K562 (cell line): Measurements from ENCODE around the gene LY6G5B. TPM values are rescaled to one million over a fixed set of nuclear protein-coding genes. Genes with fewer than 3 reads are reported as not detected.

Experiments
- ARNT ChIP-seq, 2 experiments: fragments of 450-650 bp; IDR thresholded peaks; 2 replicates each; pipeline ENCODE4 v1.6.1; 2016; ENCODE audit warnings: mild to moderate bottlenecking in 1 of 2
- BCL6 ChIP-seq: fragments of 250-450 bp; sonication (Bioruptor Pico); IDR thresholded peaks from 2 replicates; pipeline ENCODE4 v1.4.0; 2020
- CSDE1 ChIP-seq, 2 experiments: fragments of 450-650 bp; IDR thresholded peaks; 2 replicates each; pipeline ENCODE4 v1.6.1; 2016; ENCODE audit warnings: mild to moderate bottlenecking in 1 of 2
- DMBX1 ChIP-seq: fragments of 250-450 bp; sonication (Bioruptor Pico); IDR thresholded peaks from 2 replicates; pipeline ENCODE4 v1.8.0; 2022; ENCODE audit warnings: inconsistent platforms, mild to moderate bottlenecking, moderate library complexity, borderline replicate concordance
- DNMT1 ChIP-seq: fragments of 450-650 bp; IDR thresholded peaks from 2 replicates; pipeline ENCODE4 v1.6.1; 2016; ENCODE audit warnings: antibody characterized with exemption, mild to moderate bottlenecking
- GATA2 ChIP-seq: sonication (generic); formaldehyde crosslinking; IDR thresholded peaks from 2 replicates; pipeline ENCODE4 v1.4.0; 2020; ENCODE audit warnings: mild to moderate bottlenecking, missing genetic modification reagents
- HDGF ChIP-seq: fragments of 450-650 bp; IDR thresholded peaks from 2 replicates; pipeline ENCODE4 v1.6.1; 2016
- LEF1 ChIP-seq: fragments of 450-650 bp; IDR thresholded peaks from 2 replicates; pipeline ENCODE4 v1.6.1; 2016; ENCODE audit warnings: mild to moderate bottlenecking
- MIER1 ChIP-seq: fragments of 450-650 bp; IDR thresholded peaks from 2 replicates; pipeline ENCODE4 v1.6.1; 2016; ENCODE audit warnings: antibody characterized with exemption, mild to moderate bottlenecking, low read depth
- PHB2 ChIP-seq: fragments of 450-650 bp; IDR thresholded peaks from 2 replicates; pipeline ENCODE4 v1.6.1; 2017; ENCODE audit warnings: low read depth
- RHOXF2B ChIP-seq: fragments of 250-450 bp; sonication (Bioruptor Pico); conservative IDR thresholded peaks from 2 replicates; pipeline ENCODE4 v1.5.1; 2021
- TSC22D4 ChIP-seq: fragments of 450-650 bp; IDR thresholded peaks from 2 replicates; pipeline ENCODE4 v1.6.1; 2016; ENCODE audit warnings: missing genetic modification characterization, missing biosample characterization, control low read depth
- ZNF124 ChIP-seq: sonication (generic); formaldehyde crosslinking; IDR thresholded peaks from 2 replicates; pipeline ENCODE4 v1.8.1; 2022; ENCODE audit warnings: missing genetic modification reagents
- ZNF232 ChIP-seq: sonication (generic); formaldehyde crosslinking; IDR thresholded peaks from 2 replicates; pipeline ENCODE4 v1.8.0; 2022; ENCODE audit warnings: mild to moderate bottlenecking, missing genetic modification reagents
- ZNF253 ChIP-seq: fragments of 250-450 bp; sonication (Bioruptor Pico); conservative IDR thresholded peaks from 2 replicates; pipeline ENCODE4 v1.6.1; 2021; ENCODE audit warnings: mild to moderate bottlenecking
- ZNF316 ChIP-seq: fragments of 450-650 bp; IDR thresholded peaks from 2 replicates; pipeline ENCODE4 v1.6.1; 2016
- polyA plus RNA-seq, 8 experiments: library from polyadenylated mRNA; depleted of rRNA in 4 of 8; stranded (reverse) in 5 of 8; unstranded in 3 of 8; fragments of >200 nt; fragmentation: Nextera tagmentation in 2 of 8; fragmentation: Illumina TruSeq in 1 of 8; extraction: Ambion mirVana in 2 of 8; extraction: Trizol in 1 of 8; gene quantifications; 2 replicates each; pipeline versions ENCODE4 v1.2.1 to v1.2.3, GENCODE V29; 2011 to 2014; ENCODE audit warnings: inconsistent platforms in 1 of 8, missing spikeins in 1 of 8
- total RNA-seq, 7 experiments: library from RNA; depleted of rRNA in 6 of 7; stranded (reverse); fragments of >200 nt in 6 of 7; fragmentation: Illumina TruSeq in 2 of 7; extraction: Trizol in 2 of 7; gene quantifications; 2 replicates each; pipeline versions ENCODE4 v1.2.1 to v1.2.3, GENCODE V29; 2011 to 2021; ENCODE audit warnings: low replicate concordance in 1 of 7
- TF ChIP-seq, protein P1 (sequence below): sonication (generic); formaldehyde crosslinking; IDR thresholded peaks from 2 replicates; pipeline ENCODE4 v1.8.0; 2023; ENCODE audit warnings: mild to moderate bottlenecking, missing genetic modification reagents
- TF ChIP-seq, protein P2 (sequence below), 3 experiments: IDR thresholded peaks in 2 of 3; conservative IDR thresholded peaks in 1 of 3; 2 replicates each; pipeline ENCODE4 v1.5.1; 2011 to 2012; ENCODE audit warnings: low read length in 3 of 3, mild to moderate bottlenecking in 3 of 3, control low read depth in 2 of 3, improper control_type of control experiment in 1 of 3, inconsistent platforms in 1 of 3, low read depth in 1 of 3, mixed read lengths in 1 of 3, moderate library complexity in 1 of 3; ENCODE audit not compliant: insufficient read depth in 2 of 3
- TF ChIP-seq, protein P3 (sequence below): fragments of 450-650 bp; conservative IDR thresholded peaks from 2 replicates; pipeline ENCODE4 v1.6.1; 2016; ENCODE audit warnings: missing genetic modification characterization, low read depth, mild to moderate bottlenecking, control low read depth, missing compliant biosample characterization
- TF ChIP-seq, protein P4 (sequence below): sonication (generic); formaldehyde crosslinking; IDR thresholded peaks from 2 replicates; pipeline ENCODE4 v1.8.0; 2022; ENCODE audit warnings: missing genetic modification reagents, mild to moderate bottlenecking, borderline replicate concordance
- TF ChIP-seq, protein P5 (sequence below): sonication (generic); formaldehyde crosslinking; IDR thresholded peaks from 2 replicates; pipeline ENCODE4 v1.9.0; 2022; ENCODE audit warnings: mild to moderate bottlenecking, missing genetic modification reagents

The LY6G5B gene
- total and polyA plus RNA-seq, 9 of the 15 experiments (the other 6 are each of a cell fraction or from before 2014, with no cell fraction given): 6.0 to 27.0 (median 7.5) TPM

DNA sequence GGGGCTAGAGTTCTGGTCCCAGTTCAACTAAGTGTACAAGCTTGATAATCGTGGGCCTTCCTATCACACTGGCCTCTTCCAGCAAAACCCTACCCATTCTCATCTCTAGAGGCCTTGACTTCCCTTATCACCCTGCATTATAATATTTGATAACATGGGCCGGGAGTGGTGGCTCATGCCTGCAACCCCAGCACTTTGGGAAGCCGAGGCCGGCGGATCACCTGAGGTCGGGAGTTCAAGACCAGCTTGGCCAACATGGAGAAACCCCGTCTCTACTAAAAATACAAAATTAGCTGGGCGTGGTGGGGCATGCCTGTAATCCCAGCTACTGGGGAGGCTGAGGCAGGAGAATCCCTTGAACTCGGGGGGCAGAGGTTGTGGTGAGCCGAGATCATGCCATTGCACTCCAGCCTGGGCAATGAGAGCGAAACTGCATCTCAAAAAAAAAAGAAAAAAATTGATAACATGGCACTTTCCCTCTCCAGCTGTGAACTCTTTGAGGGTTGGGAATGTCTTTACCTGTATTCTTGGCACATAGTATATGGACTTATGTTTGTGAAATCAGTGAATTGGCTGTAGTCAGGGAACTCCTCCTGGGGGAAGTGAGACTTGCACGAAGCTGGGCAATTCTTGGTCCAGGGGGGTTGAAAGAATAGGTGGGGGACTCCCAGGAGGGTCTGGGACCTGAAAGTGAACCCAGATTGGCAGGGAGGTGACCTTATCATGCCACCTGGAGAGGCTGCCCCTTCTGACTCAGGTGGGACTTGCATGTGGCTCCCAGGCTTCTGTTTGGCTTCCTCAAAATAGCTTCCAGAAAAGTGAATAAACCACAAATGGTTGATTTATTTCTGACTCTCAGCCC is 8.3 kb upstream of the LY6G5B start (continued):
- TF ChIP-seq, protein P1, sequence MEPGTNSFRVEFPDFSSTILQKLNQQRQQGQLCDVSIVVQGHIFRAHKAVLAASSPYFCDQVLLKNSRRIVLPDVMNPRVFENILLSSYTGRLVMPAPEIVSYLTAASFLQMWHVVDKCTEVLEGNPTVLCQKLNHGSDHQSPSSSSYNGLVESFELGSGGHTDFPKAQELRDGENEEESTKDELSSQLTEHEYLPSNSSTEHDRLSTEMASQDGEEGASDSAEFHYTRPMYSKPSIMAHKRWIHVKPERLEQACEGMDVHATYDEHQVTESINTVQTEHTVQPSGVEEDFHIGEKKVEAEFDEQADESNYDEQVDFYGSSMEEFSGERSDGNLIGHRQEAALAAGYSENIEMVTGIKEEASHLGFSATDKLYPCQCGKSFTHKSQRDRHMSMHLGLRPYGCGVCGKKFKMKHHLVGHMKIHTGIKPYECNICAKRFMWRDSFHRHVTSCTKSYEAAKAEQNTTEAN: 0 out of 2 replicates have a peak, but pooled peaks have one; percentile 58
- TF ChIP-seq CSDE1 (IDR thresholded peaks at IDR 0.05): 0 out of 4 replicates have a peak, but pooled peaks of 1 of the 2 experiments have one; percentile 25
- 0 out of 2 replicates have a peak, but pooled peaks have one; percentile 9 for TF ChIP-seq RHOXF2B (CRISPR knock-in tag)
- TF ChIP-seq, protein P2, sequence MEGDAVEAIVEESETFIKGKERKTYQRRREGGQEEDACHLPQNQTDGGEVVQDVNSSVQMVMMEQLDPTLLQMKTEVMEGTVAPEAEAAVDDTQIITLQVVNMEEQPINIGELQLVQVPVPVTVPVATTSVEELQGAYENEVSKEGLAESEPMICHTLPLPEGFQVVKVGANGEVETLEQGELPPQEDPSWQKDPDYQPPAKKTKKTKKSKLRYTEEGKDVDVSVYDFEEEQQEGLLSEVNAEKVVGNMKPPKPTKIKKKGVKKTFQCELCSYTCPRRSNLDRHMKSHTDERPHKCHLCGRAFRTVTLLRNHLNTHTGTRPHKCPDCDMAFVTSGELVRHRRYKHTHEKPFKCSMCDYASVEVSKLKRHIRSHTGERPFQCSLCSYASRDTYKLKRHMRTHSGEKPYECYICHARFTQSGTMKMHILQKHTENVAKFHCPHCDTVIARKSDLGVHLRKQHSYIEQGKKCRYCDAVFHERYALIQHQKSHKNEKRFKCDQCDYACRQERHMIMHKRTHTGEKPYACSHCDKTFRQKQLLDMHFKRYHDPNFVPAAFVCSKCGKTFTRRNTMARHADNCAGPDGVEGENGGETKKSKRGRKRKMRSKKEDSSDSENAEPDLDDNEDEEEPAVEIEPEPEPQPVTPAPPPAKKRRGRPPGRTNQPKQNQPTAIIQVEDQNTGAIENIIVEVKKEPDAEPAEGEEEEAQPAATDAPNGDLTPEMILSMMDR (IDR thresholded peaks at IDR 0.05 in 2 of 3, conservative IDR thresholded peaks at IDR 0.05 in 1 of 3; ENCODE audit: insufficient read depth in 2 of 3, low read depth in 1 of 3, low read length in 3 of 3): peak in 1 of 3 experiments; percentile 8; a peak in 1 of 6 replicates
- no peak for TF ChIP-seq BCL6
- peak; percentile 64; the same call in 1 of the 2 replicates for TF ChIP-seq ZNF253 (CRISPR knock-in tag)
- 0 out of 2 replicates have a peak, but pooled peaks have one; percentile 24 for TF ChIP-seq LEF1
- peak; percentile 84 for TF ChIP-seq ZNF316
- no peak for TF ChIP-seq DNMT1
- TF ChIP-seq, protein P3, sequence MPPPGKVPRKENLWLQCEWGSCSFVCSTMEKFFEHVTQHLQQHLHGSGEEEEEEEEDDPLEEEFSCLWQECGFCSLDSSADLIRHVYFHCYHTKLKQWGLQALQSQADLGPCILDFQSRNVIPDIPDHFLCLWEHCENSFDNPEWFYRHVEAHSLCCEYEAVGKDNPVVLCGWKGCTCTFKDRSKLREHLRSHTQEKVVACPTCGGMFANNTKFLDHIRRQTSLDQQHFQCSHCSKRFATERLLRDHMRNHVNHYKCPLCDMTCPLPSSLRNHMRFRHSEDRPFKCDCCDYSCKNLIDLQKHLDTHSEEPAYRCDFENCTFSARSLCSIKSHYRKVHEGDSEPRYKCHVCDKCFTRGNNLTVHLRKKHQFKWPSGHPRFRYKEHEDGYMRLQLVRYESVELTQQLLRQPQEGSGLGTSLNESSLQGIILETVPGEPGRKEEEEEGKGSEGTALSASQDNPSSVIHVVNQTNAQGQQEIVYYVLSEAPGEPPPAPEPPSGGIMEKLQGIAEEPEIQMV (tag): no peak
- no peak for TF ChIP-seq PHB2
- 0 out of 2 replicates have a peak, but pooled peaks have one; percentile 49 for TF ChIP-seq TSC22D4
- TF ChIP-seq HDGF: peak; percentile 22; the same call in 1 of the 2 replicates
- 0 out of 2 replicates have a peak, but pooled peaks have one; percentile 32 for TF ChIP-seq MIER1
- no peak for TF ChIP-seq ZNF124 (CRISPR knock-in tag)
- 0 out of 2 replicates have a peak, but pooled peaks have one; percentile 4 for TF ChIP-seq GATA2 (CRISPR knock-in tag)
- TF ChIP-seq, protein P4, sequence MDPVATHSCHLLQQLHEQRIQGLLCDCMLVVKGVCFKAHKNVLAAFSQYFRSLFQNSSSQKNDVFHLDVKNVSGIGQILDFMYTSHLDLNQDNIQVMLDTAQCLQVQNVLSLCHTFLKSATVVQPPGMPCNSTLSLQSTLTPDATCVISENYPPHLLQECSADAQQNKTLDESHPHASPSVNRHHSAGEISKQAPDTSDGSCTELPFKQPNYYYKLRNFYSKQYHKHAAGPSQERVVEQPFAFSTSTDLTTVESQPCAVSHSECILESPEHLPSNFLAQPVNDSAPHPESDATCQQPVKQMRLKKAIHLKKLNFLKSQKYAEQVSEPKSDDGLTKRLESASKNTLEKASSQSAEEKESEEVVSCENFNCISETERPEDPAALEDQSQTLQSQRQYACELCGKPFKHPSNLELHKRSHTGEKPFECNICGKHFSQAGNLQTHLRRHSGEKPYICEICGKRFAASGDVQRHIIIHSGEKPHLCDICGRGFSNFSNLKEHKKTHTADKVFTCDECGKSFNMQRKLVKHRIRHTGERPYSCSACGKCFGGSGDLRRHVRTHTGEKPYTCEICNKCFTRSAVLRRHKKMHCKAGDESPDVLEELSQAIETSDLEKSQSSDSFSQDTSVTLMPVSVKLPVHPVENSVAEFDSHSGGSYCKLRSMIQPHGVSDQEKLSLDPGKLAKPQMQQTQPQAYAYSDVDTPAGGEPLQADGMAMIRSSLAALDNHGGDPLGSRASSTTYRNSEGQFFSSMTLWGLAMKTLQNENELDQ: peak; percentile 11; the same call in 1 of the 2 replicates
- 0 out of 4 replicates have a peak, but pooled peaks of 1 of the 2 experiments have one; percentile 6 for TF ChIP-seq ARNT (IDR thresholded peaks at IDR 0.05)
- TF ChIP-seq, protein P5, sequence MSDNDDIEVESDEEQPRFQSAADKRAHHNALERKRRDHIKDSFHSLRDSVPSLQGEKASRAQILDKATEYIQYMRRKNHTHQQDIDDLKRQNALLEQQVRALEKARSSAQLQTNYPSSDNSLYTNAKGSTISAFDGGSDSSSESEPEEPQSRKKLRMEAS (CRISPR knock-in tag): peak; percentile 5; the same call in 1 of the 2 replicates
- TF ChIP-seq ZNF232 (CRISPR knock-in tag): 0 out of 2 replicates have a peak, but pooled peaks have one; percentile 46
- no peak for TF ChIP-seq DMBX1 (CRISPR knock-in tag)
